HG03103 (cell line): ENCODE measurements around the gene BSDC1.
"Not testable (repeated sequence)": the region's sequence is repeated elsewhere in the genome, so short reads cannot be mapped to it uniquely, and the experiment has no call there.

Source experiments
- ATAC-seq: cut with Tn5 transposase; IDR thresholded peaks from one replicate; pipeline ENCODE4 v1.9.1; 2021; ENCODE audit warnings: low read depth; ENCODE audit not compliant: unreplicated experiment

Gene BSDC1

DNA sequence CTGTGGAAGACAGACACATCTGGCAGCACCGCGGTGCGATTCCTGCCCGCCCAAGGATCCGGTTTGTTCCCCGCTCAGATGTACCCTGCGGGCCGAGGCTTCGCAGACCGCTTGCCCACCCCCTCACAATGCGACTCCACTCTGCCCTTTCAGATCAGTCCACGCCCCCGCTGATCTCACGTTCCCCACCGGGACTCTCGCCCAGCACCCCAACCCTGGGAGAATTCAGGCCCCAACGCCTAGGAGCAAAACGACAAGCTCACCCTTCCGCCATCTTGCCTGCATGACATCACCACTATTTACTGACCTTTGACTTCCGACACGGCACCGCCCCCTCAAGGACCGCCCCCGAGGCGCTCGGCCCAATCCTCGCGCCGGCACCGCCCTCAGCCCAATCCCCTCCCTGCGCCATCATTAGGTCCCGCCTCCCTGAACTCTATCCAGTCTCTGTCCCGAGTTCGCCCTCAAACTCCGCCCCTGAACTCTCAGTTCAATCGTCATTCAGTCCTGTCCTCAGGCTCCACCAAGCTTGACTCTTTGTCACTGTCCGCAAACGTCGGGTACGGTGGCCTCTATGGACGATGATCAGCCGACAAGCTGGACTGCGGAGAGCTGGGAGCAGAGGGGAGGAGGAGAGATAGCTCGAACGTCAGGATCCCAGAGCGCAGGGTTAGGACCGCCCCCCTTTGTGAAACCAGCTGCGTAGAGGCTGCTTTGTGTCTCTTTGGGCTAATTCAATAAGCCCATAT, at the start of gene BSDC1:
TSS of gene BSDC1 (minus strand) at position 301 of the 749 bp plus-strand sequence. CDS start at position 274, 27 bp downstream.
- peak; percentile 96 for ATAC-seq

DNA sequence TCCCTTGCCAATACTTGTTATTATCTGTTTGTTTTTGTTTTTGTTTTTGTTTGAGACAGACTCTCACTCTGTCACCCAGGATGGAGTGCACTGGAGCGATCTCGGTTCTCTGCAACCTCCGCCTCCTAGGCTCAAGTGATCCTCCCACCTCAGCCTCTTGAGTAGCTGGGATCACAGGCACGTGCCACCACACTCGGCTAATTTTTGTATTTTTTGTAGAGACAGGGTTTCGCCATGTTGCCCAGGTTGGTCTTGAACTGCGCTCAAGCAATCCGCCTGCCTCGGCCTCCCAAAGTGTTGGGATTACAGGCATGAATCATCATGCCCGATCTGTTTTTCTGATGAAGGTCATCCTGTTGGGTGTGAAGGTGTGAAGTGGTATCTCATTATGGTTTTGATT, 47.2 kb upstream of the BSDC1 start:
- not testable (repeated sequence) for ATAC-seq

- ATAC-seq = not testable (repeated sequence)
Observed at GRCh38 chr1:32438777-32439176, 44.5 kb upstream of the BSDC1 start.

DNA sequence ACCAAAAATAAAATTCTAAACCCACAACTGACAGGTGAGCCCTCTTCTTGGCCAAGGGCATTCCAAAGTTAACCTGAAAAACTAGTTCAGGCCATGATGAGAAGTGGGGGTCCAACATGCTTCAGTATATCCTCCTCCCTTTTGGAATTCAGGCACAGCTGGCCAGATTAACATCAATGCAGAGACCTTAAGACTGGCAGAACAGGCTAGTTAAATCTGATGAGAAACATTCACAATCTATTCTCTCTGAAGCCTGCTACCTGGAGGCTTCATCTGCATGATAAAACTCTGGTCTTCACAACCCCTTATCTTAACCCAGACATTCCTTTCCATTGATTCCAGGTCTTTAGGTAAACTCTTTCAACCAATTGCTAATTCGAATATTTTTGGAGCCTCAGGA, 43.9 kb upstream of the BSDC1 start:
- no peak for ATAC-seq

- ATAC-seq = no peak
Observed at GRCh38 chr1:32431736-32432400, 37.6 kb upstream of the BSDC1 start.

DNA sequence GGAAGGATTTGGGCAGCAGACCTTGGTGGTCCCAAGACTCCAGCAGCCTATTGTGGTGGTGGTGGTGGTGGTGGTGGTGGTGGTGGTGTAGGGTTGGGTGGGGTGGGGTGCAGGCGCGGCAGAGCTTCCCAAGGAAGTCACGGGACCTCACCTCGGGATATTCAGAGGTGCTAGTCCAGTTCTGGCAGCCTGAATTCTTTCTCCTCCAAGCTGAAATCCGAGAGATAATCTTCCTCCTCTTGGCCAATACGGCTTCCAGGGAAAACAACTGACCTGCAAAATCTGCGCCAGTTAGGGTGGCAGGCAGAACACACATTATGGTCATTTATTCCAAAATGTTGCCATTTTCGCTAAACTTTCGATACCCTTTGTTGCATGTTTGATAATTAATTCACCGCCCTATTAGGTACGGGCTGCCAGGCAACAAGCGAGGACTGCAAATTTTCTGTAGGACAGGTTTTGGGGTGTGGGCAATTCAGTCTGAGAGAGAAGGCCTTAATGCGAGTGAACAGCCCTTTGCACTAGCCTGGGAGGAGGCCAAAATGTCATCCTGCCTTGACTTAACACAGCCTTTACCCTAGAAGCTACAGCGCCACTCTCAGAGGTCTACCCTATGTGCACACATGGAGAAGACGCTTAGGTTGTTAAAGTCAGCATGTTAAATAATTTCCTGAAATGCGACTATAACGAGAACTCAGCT, 33.2 kb upstream of the BSDC1 start:
- ATAC-seq = no peak

GRCh38 chr1:32426489-32427255, 32.4 kb upstream of the BSDC1 start:
- ATAC-seq = no peak

- no peak for ATAC-seq
Observed at GRCh38 chr1:32421775-32422174, 27.5 kb upstream of the BSDC1 start.

DNA sequence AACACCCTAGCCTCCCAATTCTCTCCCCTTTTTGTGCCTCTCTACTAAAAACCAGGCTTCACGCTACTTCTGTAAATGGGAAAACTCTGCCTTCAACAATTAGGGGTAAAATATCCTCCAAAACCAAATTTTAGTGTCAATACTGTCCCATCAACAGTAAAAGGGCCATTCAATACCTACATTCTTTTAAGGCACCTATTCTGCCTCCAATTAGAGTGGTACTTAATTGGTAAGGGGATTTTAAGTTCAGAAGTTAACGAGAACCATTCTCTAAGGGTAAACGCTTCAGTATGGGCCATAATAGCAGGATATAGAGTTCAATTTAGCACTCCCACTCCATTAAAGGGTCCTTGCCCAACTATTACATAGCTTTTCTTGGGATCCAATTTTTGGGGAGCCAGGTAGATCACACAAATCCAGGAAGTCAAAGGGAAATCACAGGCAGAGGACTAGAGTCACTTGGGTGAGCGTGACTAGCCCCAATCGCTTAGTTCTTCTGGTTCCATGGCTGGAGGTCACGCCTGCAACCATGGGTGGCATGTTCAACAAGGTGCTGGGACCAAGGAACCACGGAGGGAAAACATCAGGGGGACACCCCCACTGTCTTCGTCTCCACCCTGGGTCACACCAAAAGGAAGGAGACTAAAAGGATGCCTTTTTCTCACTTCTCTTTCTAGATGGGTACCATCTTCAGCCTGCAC, 20.1 kb upstream of the BSDC1 start:
- ATAC-seq = no peak

- no peak for ATAC-seq
Observed at GRCh38 chr1:32413507-32414185, 19.4 kb upstream of the BSDC1 start.

DNA sequence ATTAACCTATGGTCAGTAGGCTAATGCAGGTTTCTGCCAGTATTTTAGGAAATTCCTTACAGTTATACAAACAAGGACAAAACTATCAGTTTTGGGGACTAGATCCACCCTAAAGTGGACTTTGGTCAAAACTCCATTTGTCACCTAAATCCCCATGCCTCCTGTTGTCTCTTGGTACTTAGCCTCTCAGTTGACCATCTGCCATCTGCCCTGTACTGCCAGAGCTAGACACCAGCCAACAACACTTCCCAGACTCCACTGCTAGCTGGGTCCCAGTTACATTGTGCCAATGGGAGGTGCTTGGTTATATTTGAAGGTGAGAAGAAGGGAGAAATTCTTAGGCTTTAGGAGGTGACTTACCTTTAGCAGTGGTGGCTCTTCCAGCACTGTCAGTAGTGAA, 17.0 kb upstream of the BSDC1 start:
- ATAC-seq = no peak

DNA sequence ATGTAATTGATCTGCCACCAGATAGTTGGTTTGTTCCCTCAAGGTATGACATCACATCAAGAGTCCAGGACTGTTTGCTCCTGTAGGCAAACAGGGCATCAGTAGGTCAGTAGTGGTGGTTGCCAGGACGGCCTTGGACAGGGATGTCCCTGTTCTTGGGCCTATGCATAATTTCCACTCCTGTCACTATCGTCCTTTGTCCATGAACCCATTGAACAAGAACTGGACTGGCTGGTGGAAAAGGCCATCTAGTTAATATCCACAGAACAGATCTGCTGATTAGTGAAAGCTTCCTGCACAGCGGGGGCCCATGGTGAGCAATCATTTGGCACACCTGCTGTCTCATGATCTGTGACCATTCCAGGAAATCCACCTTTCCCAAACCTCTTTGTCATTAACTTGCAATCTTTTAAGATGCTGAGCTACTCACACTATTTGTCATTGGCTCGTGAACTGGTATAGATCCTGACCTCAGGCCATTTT, 12.4 kb upstream of the BSDC1 start:
- ATAC-seq = no peak

DNA sequence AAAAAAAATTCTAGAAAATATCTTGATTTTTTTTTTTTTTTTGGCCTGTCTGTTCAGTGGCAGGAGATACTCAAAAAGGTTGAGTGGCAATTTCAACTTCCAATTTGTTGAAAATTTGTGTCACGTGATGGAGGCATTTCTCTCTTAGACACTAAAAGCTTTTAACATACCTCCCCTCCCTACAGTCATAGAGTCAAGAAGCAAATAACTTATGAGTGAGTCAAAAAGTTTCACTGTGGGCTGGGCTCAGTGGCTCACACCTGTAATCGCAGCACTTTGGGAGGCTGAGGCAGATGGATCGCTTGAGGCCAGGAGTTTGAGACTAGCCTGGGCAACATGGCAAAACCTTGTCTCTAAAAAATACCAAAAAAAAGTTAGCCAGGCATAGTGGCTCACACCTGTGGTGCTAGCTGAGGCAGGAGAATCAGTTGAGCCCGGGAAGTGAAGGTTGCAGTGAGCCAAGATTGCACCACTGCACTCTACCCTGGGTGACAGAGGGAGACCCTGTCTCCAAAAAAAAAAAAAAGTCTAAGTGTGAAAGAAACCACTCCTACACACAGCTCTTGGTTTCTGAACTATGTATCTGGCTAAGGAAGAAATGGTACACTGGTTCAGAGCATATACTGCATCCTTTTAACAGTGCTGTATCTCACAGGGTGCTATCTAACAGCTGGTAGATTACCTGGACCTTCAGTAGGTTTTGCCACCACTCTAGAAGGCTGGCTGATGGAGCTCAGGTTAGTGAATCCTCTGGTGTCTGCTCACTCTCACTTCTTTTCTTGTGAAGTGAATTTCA, 11.6 kb upstream of the BSDC1 start:
- ATAC-seq = no peak

DNA sequence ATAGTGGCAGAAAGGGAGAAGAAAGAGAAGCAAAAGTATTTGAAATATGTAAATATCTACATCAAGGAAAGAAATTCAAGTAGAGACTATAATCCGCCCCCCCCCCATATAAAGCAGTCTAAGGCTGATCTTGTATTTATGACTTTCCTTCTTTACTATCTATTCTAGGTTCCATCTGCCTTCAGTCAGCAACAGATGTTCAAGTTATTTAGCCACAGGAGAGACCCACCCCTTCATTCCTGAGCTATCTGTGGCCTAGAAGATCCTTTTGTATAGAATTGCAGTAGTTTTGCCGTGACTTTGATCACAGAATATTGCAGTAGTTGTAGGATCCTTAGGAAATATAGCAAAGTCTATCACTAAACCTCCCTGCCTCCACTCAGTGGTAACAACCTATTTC, 10.7 kb upstream of the BSDC1 start:
- no peak for ATAC-seq

- ATAC-seq = no peak
Observed at GRCh38 chr1:32400876-32401631, 6.8 kb upstream of the BSDC1 start.

- no peak for ATAC-seq
Observed at GRCh38 chr1:32399843-32400242, 5.6 kb upstream of the BSDC1 start.

DNA sequence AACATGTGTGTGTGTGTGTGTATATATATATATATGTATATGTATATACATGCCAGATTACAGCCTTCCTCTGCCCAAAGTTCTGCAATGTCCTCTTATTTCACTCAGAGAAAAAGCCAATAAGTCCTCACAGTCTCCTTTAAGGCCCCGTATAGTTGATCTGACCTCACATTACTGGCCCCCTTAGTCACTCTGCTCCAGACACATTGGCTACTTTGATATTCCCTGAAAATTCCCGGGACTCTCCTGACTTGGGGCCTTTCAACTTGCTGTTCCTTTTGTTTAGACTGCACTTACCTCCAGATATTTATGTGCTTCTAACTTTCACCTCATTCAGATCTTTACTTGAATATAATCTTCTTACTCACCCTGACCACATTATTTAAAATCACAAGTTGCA, 4.2 kb upstream of the BSDC1 start:
- no peak for ATAC-seq

GRCh38 chr1:32396524-32396923, 2.3 kb upstream of the BSDC1 start:
- not testable (repeated sequence) for ATAC-seq
